Cardiac fibroblast (primary cell): ENCODE data around the gene MRGPRG.
A peak's percentile ranks its signal among the peaks of the same experiment; 100 is the strongest.

Experiments used
- DNase-seq, 2 donors: peaks; one replicate each; pipeline versions ENCODE4 v3.0.0 to v3.0.0-alpha.2; 2010; ENCODE audit warnings: low read depth in 2 of 2
- H3K4me3 ChIP-seq, 2 donors: replicated peaks in 1 of 2; 1 replicate in 1 of 2; 2 replicates in 1 of 2; pipeline ENCODE4 v1.5.1; 2011; ENCODE audit warnings: low read depth in 2 of 2, low read length in 2 of 2, mild to moderate bottlenecking in 2 of 2, moderate library complexity in 1 of 2
- CTCF ChIP-seq: IDR thresholded peaks from one replicate; pipeline ENCODE4 v1.5.1; 2011; ENCODE audit warnings: low read depth, mild to moderate bottlenecking, low read length, inconsistent platforms

The MRGPRG gene

GRCh38 chr11:3177931-3178330 lies 40.7 kb downstream of the MRGPRG start:
- no peak for TF ChIP-seq CTCF
- DNase-seq, result peak in 1 of 2 donors; percentile 48
- no peak overlapping the region for H3K4me3 ChIP-seq

GRCh38 chr11:3176487-3176886 lies 42.1 kb downstream of the MRGPRG start:
- no peak overlapping the region for H3K4me3 ChIP-seq
- no peak for TF ChIP-seq CTCF

GRCh38 chr11:3175194-3175593 lies 43.4 kb downstream of the MRGPRG start:
- no peak overlapping the region for H3K4me3 ChIP-seq
- TF ChIP-seq CTCF, result no peak
- DNase-seq, result no peak

More at GRCh38 chr11:3176487-3176886, 42.1 kb downstream of the MRGPRG start:
- DNase-seq, result no peak

GRCh38 chr11:3174387-3174786 lies 44.2 kb downstream of the MRGPRG start:
- no peak for DNase-seq
- H3K4me3 ChIP-seq, result no peak overlapping the region

GRCh38 chr11:3173795-3174194 lies 44.8 kb downstream of the MRGPRG start:
- no peak overlapping the region for H3K4me3 ChIP-seq
- no peak for DNase-seq
- no peak for TF ChIP-seq CTCF

More at GRCh38 chr11:3174387-3174786, 44.2 kb downstream of the MRGPRG start:
- TF ChIP-seq CTCF, result no peak

- TF ChIP-seq CTCF, result no peak
- H3K4me3 ChIP-seq, result no peak overlapping the region
- no peak for DNase-seq
These were observed 46.6 kb downstream of the MRGPRG start for GRCh38 chr11:3171931-3172560.
